Stimulated activated CD4-positive, alpha-beta T cell treated with anti-CD3 and anti-CD28 coated beads, Interleukin-2, amount 100 ng/mL, for 4 hours (primary cell): ENCODE results near the gene MGA.

ENCODE experiments used
- DNase-seq: peaks from one replicate; pipeline ENCODE4 v3.0.0-alpha.2; 2020; ENCODE audit warnings: low read depth

Gene MGA

DNA sequence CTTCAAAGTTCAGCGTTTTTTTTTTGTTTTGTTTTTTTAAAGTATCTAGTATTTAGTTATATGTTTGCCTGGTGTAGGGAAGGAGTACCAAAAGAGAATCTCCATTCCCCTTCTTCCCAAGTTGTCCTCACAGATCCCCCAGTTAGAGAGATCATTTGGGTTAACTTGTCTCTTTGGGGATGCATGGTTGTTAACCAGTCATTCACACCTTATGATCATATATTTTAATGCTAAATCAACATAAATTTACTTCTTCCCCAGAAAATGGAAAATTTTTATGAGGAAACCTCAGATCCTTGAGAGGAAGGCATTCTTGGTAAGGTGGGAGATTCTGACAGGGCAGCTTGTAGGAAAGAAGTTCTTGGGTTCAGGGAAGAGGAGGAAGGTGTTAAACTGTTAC lies 1.5 kb upstream of the MGA start:
- no peak for DNase-seq

DNA sequence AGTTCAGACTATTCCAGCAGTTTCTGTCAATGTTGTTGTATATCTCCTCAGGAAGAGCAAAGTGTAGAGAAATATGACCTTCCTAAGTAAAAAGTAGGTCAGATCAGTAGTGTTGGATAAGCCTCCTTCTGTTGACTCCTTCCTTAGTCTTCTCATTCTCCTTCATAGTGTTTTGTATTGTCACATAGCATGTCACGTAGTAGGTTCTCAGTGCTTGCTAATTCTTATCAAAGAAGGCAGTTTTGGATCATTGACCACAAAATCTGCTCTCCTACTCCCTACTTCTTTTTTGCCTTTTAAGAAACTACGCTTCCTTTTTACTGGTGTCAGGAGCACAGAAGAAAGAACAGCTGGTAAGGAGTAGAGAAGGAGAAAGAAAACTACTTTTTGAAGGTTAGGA lies 1.0 kb upstream of the MGA start:
- DNase-seq, result no peak

DNA sequence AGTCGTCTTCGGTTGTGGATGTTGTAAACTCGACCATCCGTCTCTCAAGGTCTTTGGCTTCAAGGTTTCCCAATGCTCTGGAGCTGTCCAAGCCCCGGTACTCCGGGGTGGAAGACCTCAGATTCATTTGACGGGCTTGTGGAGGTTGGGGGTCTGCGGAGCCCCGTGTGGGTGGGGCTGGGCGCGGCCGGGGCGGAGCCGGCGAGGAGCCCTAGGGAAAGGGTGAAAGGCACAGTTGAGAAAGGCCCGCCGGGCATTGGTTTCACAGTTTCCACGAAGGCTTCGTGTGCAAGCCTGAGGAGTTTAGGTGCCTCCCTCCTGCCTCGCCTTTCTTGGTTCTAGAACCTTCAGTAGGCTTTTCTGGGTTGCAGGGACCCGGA lies 360 bp upstream of the MGA start:
- DNase-seq, result no peak

DNA sequence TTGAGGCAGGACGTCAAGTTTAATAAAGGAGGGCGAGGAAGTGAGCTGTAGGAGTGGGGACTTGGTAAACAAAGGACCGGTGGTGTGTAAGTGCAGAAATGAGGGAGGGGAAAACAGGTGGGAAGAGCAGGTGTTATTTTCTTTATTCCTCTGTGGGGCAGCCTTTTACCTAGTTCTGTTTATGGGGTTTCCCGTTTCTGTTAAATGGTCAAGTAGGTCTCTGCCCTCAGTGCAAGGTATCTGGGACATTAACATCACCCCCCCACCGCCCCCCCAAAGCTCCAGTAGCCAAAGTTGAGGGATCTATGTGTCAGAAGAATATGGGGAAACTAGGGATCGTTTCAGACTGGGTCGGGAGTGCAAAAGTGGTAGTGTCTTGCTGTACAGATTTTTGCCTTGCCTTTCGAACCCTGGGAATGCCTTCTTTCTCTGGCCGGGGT lies 893 bp downstream of the MGA start:
- DNase-seq, result no peak

DNA sequence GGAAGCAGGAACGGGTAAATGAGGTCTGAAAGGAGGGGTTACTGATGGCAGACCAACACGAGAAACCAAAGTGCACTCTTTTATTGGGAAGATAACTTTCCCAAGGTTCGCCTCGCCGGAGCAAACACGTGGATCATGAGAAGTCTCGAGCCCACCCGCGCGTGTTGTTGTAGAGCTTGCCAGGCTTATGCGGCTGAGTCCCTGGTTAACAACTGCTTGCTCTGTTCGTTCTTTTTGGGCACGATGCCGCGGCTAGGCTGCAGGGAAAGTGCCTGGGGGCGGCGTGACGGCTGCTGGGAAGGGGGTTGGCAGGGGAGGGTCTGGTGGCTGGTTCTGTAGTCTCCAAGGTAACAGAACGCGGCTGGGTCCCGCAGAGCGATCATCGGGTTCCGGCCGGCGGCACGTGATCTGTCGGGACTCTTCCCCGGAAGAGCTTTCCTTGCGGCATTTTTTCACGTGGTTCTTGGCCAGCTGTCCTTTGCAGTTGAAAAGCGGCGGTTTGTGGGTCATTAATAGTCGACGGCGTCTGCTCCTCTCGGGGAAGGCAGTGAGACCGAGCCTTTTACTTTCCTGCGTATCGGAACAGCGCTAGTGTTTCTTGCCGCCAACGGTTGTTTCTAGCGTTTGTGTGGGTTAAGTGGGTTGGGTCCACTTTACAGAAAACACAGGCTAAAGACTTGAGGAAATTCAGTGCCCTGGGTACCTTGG lies 1.5 kb downstream of the MGA start:
- peak; percentile 59 for DNase-seq

DNA sequence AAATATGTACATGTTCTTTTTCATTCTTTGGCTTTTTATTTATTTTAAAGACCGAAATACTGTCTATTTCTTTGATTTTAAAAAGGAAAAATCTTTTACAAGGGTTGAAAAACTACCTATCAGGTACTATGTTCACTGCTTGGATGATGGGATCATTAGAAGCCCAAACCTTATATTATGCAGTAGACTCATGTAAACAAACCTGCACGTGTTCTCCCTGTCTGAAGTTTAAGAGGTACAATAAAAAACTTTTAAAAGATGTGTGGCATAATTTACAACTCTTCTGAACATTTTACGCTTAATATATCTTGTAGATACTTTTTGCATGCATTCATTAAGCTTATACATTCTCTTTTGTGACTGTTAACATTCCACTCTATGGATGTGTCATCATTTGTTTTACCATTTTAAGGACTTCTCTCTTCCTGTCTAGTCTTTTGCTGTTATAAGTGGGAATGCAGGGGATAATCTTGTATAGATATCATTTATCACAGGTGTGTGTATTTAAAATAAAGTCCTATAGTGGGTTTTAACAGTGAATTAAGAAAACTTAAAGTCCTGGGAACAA lies 6.2 kb downstream of the MGA start:
- DNase-seq, result no peak

DNA sequence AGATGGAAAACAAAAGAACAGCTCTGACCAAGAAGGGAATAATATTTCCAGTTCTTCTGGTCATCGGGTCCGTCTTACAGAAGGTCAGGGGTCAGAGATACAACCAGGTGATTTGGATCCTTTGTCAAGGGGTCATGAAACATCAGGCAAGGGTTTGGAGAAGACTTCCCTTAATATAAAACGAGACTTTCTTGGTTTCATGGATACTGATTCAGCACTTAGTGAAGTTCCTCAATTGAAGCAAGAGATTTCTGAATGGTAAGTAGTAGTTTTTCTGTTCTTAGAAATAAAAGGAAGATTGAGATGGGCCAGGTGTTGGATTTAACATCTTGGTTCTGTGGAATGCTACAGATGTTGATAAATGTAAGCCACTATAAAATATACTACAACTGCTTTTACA lies 9.5 kb downstream of the MGA start:
- no peak for DNase-seq

DNA sequence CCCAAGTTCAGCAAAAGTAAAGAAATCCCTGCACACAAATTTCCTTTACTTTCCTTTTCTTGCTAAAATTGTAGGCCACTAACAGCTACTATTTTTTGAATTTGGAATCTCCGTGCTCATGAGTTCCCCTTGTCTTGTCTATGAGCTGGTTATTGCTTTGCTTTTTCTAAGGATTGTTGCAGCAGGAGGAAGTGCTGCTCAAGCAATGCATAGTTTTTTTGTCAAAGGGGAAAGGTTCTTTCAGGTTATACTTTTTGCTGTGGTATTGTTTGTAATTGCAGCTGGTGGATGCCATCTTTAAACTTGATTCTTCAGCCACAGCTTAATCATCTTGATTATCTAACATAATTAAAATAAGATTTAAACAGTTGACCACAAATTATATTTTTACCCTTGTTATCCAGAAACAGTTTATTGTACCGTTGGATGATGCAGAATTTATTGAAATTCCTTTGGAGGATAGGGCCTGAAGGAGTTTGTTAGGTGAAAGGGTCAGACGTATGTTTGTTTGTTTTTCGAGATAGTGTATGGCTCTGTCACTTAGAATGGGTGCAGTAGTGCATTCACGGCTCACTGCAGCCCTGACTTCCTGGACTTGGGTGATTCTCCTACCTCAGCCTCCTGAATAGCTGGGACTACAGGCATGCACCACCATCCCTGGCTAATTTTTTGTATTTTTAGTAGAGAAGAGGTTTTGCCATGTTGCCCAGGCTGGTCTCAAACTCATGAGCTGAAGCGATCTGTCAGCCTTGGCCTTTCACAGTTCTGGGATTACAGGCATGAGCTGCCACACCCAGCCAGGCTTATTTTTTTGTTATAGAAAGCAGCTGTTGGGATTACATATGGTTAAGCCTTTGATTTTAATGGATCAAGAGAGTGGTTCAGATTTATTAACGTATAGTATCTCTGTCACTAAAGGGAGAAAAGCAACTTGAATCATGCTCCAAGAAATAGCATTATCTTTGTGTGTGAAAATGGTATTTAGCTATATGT lies 11.7 kb downstream of the MGA start:
- DNase-seq, result no peak

DNA sequence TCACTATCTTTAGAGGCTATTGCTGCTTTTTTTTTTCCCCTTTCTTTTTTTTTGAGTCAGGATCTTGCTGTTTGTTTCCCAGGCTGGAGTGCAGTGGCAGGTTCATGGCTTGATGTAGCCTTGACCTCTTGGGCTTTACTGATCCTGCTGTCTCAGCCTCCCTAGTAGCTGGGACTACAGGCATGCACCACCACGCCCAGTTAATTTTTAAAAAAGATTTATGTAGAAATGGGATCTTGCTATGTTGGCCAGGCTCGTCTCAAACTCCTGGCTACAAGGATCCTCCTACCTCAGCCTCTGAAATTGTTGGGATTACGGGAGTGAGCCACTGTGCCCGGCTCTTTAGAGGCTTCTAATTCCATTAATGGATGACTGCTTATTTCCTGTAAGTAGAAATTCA lies 15.1 kb downstream of the MGA start:
- no peak for DNase-seq

DNA sequence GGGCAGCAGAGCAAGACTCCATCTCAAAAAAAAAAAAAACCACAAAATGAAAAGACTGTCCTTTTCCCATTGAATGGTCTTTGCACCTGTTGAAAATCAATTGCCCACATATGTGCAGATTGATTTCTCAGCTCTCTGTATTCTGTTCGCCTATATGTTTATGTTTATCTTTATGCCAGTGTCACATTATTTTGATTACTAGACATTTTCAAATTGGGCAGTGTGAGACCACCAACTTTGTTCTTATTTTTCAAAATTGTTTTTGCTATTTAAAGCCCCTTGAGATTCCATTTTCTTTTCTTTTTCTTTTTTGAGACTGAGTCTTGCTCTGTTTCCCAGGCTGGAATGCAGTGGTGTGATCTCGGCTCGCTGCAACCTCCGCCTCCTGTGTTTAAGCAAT lies 18.5 kb downstream of the MGA start:
- DNase-seq, result no peak

DNA sequence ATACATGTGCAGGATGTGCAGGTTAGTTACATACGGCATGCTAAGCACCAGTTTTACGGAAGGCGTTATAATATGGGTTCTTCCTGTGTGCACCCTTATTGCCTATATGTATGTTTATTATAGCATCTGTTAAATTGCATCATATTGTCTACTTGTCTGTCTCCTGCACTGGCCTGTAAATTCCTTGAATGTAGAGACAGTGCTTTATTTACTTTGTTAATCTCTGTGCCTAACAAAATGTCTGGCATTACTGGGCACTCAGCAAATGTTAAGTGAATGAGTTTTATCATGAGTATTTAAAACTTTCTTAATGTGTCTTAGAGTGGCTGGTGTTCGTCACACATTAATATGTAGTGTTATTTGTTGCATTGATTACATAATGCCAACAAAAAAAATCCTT lies 23.8 kb downstream of the MGA start:
- DNase-seq, result no peak

DNA sequence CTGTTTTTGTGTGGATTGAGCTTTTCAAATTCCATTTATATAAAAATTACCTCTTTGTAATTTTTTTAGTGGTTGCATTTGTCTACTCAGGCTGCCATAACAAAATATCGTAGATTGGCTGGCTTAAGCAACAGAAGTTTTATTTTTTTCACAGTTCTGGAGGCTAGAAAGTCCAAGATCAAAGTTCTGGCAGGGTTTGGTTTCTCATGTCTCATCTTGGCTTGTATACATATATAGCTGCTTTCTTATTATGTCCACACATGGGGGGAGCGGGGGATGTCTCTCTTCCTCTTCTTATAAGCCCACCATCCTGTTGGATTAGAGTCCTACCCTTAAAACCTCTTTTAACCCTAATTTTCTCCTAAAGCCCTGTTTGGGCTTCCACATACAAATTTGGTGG lies 28.5 kb downstream of the MGA start:
- DNase-seq, result no peak

DNA sequence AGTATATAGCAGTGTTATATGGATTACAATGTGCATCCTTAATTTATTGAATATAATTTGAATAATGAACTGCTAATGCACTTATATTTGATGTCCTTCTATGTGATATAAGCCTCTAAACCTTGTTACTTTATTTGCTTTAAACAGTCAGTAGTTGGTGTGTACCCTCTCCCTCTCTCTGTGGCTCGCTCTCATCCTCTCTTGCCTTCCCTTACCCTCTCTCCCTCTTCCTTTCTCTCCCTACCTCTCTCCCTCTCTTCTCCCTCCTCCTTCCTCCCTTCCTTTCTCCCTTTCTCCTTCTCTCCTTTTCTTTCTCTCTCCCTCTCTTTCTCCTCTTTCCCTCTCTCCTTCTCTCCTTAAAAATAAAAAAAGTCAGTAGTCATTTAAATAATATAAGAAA lies 28.9 kb downstream of the MGA start:
- DNase-seq, result no peak

DNA sequence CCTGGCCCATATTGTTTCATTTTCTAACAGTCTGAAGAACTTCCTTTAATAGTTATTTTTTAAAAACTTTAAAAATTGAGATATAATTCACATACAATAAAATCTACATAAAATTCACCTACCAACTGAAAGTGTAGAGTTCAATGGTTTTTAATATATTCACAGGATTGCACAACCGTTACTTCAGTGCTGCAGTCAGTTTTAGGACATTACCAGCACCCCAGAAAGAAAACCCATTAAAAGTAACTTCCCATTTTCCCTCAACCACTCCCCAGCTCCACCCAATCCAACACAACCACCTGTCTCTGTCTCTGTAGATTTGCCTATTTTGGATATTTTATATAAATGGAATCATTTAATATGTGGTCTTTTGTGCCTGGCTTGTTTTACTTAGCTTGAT lies 29.6 kb downstream of the MGA start:
- DNase-seq, result no peak

DNA sequence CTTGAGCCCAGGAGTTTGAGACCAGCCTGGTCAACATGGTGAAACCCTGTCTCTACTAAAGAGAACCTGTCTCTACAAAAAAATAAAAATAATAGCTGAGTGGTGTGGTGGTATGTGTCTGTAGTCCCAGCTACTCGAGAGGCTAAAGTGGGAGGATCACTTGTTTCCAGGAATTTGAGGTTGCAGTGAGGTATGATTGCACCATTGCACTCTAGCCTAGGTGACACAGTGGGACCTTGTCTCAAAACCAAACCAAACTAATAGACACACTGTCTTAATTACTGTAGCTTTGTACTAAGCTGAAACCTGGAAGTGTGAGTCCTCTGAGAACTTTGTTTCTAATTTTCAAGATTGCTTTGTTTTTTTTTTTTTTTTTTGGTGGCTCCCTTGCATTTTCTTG lies 30.4 kb downstream of the MGA start:
- DNase-seq, result no peak

DNA sequence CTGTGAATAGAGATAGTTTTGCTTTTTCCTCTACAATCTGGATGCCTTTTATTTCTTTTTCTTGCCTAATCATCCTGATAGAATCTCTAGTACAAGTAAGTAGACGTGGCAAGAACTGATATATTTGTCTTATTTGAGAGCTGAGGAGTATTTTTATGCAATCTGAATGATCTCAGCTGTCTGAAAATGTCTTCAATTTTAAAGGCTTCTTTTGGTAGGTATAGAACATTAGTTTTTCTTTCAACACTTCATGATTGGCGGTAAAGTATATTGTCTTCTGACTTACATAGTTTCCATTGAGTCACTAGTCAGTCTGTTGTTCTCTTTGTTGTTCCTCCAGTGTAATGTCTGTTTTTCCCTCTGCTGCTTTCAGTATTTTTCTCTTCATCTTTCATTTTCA lies 31.3 kb downstream of the MGA start:
- DNase-seq, result no peak

DNA sequence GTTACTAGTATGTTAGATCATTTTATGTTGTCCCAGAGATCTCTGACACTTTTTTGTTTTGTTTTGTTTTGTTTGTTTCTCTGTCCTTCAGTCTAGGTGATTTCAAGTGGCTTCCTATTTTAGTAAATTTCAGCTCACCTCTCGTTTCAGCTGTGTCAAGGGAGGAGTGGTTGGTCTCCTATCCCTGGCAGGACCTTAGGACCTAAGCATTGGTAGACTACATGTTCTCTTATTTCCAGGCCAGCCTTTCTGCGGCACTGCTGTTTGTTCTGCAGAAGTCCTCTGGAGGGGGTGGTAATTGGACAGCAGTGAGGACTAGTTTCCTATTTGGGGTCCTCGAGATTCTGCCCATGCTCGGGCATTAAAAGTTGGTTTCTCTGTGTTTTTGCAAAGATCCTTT lies 31.8 kb downstream of the MGA start:
- DNase-seq, result no peak

DNA sequence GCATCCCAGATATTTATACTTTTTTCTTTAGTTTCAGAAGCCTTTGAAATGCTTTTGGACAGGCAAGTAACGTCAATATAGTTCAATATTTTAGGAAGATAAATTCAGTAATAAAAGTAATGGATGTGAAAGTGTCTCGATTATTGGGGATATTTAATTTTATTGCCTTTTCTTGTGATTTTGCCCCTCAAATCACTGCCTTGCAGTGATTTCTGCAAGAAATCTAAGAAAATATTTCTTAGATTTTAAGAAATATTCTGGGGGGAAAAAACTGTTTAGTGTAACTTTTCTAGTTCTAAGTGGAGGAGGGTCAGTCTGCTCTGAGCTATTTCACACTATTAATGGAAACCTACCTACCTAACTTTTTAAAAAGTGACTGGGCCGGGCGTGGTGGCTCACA lies 33.6 kb downstream of the MGA start:
- no peak for DNase-seq

DNA sequence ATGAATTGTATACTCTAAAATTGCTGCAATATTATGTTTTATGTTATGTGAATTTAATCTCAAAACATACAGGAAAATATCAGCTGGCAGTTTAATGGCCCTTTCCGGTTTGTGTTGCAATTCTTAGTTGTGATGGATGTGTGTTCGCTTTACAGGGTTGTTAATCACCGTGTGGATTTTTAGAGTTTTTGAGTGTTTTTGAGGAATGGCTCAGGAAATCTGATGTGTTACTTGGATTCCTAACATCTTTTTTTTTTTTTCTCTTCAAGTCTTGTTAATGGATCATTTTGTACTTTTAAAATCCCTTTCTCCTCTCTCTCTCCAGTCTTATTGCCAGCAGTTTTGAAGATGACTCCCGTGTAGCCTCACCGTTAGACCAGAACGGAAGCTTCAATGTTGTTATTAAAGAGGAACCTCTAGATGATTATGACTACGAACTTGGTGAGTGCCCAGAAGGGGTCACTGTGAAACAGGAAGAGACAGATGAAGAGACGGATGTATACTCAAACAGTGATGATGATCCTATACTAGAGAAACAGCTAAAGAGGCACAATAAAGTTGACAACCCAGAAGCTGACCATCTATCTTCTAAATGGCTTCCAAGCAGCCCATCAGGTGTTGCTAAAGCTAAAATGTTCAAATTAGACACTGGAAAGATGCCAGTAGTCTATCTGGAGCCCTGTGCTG lies 35.7 kb downstream of the MGA start:
- DNase-seq, result peak; percentile 22

DNA sequence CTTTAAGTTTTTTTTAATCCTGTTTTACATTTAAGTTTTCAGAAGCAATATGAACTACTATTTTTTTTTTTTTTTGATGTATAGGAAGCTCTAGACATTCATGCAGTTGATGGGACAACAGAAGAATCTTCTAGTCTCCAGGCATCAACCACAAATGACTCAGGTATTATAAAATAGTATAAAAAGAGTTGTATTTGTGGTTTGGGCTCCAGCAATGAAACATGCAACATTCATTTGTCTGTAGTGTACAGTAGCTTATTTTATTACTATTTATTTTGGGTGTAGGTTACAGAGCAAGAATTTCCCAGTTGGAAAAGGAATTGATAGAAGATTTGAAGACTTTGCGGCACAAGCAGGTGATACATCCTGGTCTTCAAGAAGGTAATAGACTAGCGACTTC lies 38.6 kb downstream of the MGA start:
- no peak for DNase-seq

DNA sequence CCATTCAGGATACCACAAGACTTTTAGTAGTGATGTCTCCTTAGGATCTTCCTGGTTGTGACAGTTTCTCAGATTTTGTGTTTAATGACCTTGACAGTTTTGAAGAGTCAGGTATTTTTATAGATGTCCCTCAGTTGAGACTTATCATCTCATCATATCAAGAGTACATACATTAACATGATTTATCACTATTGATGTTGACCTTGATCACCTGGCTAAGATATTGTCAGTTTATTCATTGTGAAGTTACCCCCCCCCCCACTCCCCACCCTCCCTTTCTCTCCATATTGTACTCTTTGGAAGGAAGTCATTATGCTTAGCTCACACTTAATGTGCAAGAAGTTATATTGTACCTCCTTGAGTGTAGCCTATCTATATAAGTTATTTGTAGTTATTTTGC lies 42.9 kb downstream of the MGA start:
- DNase-seq, result no peak

DNA sequence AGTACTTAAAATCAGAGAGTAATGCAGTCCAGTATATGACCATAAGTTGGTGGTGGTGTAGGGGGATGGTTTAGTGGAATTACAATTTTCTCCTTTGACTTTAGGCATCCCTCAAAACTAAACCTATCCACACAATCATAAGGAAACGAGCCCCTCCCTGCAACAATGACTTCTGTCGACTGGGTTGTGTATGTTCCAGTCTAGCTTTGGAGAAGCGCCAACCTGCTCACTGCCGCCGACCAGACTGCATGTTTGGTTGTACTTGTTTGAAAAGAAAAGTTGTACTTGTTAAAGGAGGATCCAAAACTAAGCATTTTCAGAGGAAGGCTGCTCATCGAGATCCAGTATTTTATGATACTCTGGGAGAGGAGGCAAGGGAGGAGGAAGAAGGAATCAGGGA lies 52.8 kb downstream of the MGA start:
- no peak for DNase-seq

DNA sequence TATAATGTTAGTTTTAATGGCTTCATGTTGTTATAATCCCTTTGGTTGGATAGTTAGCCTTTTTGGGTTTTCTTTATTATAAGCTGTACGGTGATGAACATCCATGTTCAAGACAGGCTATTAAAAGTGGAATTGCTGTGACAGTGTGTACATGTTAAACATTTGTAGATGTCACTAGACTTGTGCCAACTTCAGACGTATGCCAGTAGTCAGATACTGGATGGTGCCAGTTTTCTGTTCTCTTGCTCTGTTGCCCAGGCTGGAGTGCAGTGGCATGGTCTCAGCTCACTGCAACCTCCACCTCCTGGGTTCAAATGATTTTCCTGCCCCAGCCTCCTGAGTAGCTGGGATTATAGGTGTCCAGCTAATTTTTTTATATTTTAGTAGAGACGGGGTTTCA lies 54.1 kb downstream of the MGA start:
- no peak for DNase-seq
